Loucy (cell line): Measurements from ENCODE around the gene CCDC141.

Source experiments
- CTCF ChIP-seq: fragments of 200-600 bp; sonication (generic); conservative IDR thresholded peaks from 2 replicates; pipeline ENCODE4 v1.5.1; 2014; ENCODE audit warnings: mild to moderate bottlenecking, antibody characterized with exemption, low read length
- EZH2phosphoT487 ChIP-seq: fragments of 200-600 bp; IDR thresholded peaks from 2 replicates; pipeline ENCODE4 v1.6.1; 2018; ENCODE audit warnings: antibody characterized with exemption, mild to moderate bottlenecking, moderate library complexity, borderline replicate concordance

GRCh38 chr2:178836807-178837206, 213.1 kb downstream of the CCDC141 start:
- TF ChIP-seq CTCF (no peak), EZH2phosphoT487 (no peak)
